Keratinocyte (primary cell): ENCODE results near the gene MBP. TPM values are rescaled to one million over a fixed set of nuclear protein-coding genes. Genes with fewer than 3 reads are reported as not detected.

Source experiments
- DNase-seq: peaks from one replicate; pipeline ENCODE4 v3.0.0-alpha.2; 2011; ENCODE audit warnings: low read depth, missing footprints, low spot score
- FAIRE-seq: peaks from 2 replicates; lab custom pipeline; 2011; peaks lifted over from hg19 to GRCh38; lab: Jason Lieb, UNC
- H2AFZ ChIP-seq: 2 replicates; pipeline ENCODE4 v1.6.0; 2012; ENCODE audit warnings: low read length, control low read depth, inconsistent platforms; ENCODE audit not compliant: control insufficient read depth
- H3K27ac ChIP-seq: 2 replicates; pipeline ENCODE4 v1.5.1; 2011; ENCODE audit warnings: low read length; ENCODE audit not compliant: control insufficient read depth, insufficient read depth
- H3K27me3 ChIP-seq: 3 replicates; pipeline ENCODE4 v1.6.0; 2011; ENCODE audit warnings: low read length; ENCODE audit not compliant: control insufficient read depth, insufficient read depth; ENCODE audit errors: extremely low read depth
- H3K36me3 ChIP-seq, 2 experiments: 2 replicates in 1 of 2; 3 replicates in 1 of 2; pipeline ENCODE4 v1.5.1; 2011; ENCODE audit warnings: low read length in 2 of 2, mild to moderate bottlenecking in 1 of 2; ENCODE audit not compliant: control insufficient read depth in 2 of 2, insufficient read depth in 2 of 2; ENCODE audit errors: extremely low read depth in 1 of 2
- H3K4me1 ChIP-seq: 3 replicates; pipeline ENCODE4 v1.5.1; 2011; ENCODE audit warnings: low read length; ENCODE audit not compliant: control insufficient read depth, insufficient read depth; ENCODE audit errors: extremely low read depth
- H3K4me2 ChIP-seq: 3 replicates; pipeline ENCODE4 v1.6.0; 2011; ENCODE audit warnings: low read depth, low read length; ENCODE audit not compliant: control insufficient read depth, insufficient read depth; ENCODE audit errors: extremely low read depth
- H3K4me3 ChIP-seq, 3 experiments: fragments of 200-600 bp in 1 of 3; sonication (generic) in 1 of 3; 2 replicates in 2 of 3; 3 replicates in 1 of 3; pipeline ENCODE4 v1.5.1; 2011 to 2016; ENCODE audit warnings: low read length in 3 of 3, mild to moderate bottlenecking in 3 of 3, control low read depth in 2 of 3, inconsistent platforms in 1 of 3, low read depth in 1 of 3, mixed read lengths in 1 of 3, mixed run types in 1 of 3, moderate library complexity in 1 of 3; ENCODE audit not compliant: control insufficient read depth in 2 of 3, insufficient read depth in 2 of 3; ENCODE audit errors: extremely low read depth in 1 of 3
- H3K79me2 ChIP-seq: 2 replicates; pipeline ENCODE4 v1.6.0; 2012; ENCODE audit warnings: low read length; ENCODE audit not compliant: control insufficient read depth, insufficient read depth
- H3K9ac ChIP-seq: 3 replicates; pipeline ENCODE4 v1.6.0; 2011; ENCODE audit warnings: low read length; ENCODE audit not compliant: control insufficient read depth, insufficient read depth; ENCODE audit errors: extremely low read depth
- H3K9me1 ChIP-seq: 3 replicates; pipeline ENCODE4 v1.6.0; 2011; ENCODE audit warnings: low read length; ENCODE audit not compliant: control insufficient read depth, insufficient read depth; ENCODE audit errors: extremely low read depth
- H3K9me3 ChIP-seq: 2 replicates; pipeline ENCODE4 v1.5.1; 2012; ENCODE audit warnings: low read depth, low read length; ENCODE audit not compliant: control insufficient read depth
- H4K20me1 ChIP-seq: 3 replicates; pipeline ENCODE4 v1.6.0; 2011; ENCODE audit warnings: low read length; ENCODE audit not compliant: control insufficient read depth, insufficient read depth; ENCODE audit errors: extremely low read depth
- EZH2 ChIP-seq: IDR thresholded peaks from one replicate; pipeline ENCODE4 v1.6.1; 2012; ENCODE audit warnings: inconsistent platforms, mild to moderate bottlenecking, low read length, moderate library complexity
- dilution Hi-C: fragments of 300-500 bp; cut with MboI; formaldehyde crosslinking; loops from one replicate; pipeline ENCODE4 v1.7.0; 2020; ENCODE audit warnings: low sequenced_read_pairs; ENCODE audit not compliant: extremely low pct_ligation_motif_present
- polyA plus RNA-seq, 5 experiments: library from polyadenylated mRNA; depleted of rRNA in 3 of 5; stranded (reverse) in 3 of 5; stranded (forward) in 1 of 5; unstranded in 1 of 5; fragments of >200 nt; gene quantifications; 1 replicate in 1 of 5; 2 replicates in 3 of 5; 3 replicates in 1 of 5; pipeline versions ENCODE4 v1.2.1 to v1.2.3, GENCODE V29; 2011 to 2012; ENCODE audit warnings: missing spikeins in 2 of 5, low read depth in 1 of 5, low replicate concordance in 1 of 5
- TF ChIP-seq, protein P1 (sequence below), 3 experiments: IDR thresholded peaks in 1 of 3; conservative IDR thresholded peaks in 1 of 3; optimal IDR thresholded peaks in 1 of 3; 2 replicates in 2 of 3; 3 replicates in 1 of 3; pipeline versions ENCODE3 to v1.5.1; 2011; ENCODE audit warnings: low read length in 3 of 3, mild to moderate bottlenecking in 3 of 3, moderate library complexity in 2 of 3, control low read depth in 1 of 3, inconsistent platforms in 1 of 3; ENCODE audit not compliant: insufficient read depth in 2 of 3; ENCODE audit errors: extremely low read depth in 1 of 3

The MBP gene
- polyA plus RNA-seq, 1 donor (not counting 4 experiments of a cell fraction or from before 2014, with no cell fraction given), result 38.7 TPM

DNA sequence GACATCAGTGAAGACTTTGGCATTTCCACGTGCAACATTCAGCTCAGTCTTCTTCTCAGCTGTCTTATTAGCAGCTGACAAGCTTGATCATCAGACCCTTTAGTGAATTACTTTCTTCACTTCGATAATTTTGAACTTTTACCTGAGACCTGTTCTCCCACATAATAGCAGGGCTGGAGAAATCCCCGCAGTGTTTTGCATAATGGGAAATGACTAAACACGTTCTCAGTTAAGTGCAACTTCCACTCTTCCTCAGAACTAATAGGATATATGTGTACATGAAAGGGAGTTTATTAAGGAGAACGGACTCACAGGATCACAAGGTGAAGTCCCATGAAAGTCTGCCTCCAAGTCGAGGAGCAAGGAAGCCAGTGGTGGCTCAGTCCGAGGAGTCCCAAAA is 28.8 kb upstream of the MBP start:
- FAIRE-seq (no peak), DNase-seq (no peak)
- Histone ChIP-seq H3K36me3 (no peaks in the 10 kb centered on the region), H3K27ac (peak overlapping the region; percentile 80), H3K4me2 (peak overlapping the region; percentile 52), H2AFZ (peak overlapping the region; percentile 76), H3K9me3 (no peaks in the 10 kb centered on the region), H3K4me1 (peaks cover 27% of the 10 kb centered on the region), H3K27me3 (no peaks in the 10 kb centered on the region), H3K9ac (peak overlapping the region; percentile 22), H3K79me2 (no peaks in the 10 kb centered on the region), H3K9me1 (no peaks in the 10 kb centered on the region), H4K20me1 (no peaks in the 10 kb centered on the region), H3K4me3 (no peak overlapping the region)
- TF ChIP-seq, protein P1, sequence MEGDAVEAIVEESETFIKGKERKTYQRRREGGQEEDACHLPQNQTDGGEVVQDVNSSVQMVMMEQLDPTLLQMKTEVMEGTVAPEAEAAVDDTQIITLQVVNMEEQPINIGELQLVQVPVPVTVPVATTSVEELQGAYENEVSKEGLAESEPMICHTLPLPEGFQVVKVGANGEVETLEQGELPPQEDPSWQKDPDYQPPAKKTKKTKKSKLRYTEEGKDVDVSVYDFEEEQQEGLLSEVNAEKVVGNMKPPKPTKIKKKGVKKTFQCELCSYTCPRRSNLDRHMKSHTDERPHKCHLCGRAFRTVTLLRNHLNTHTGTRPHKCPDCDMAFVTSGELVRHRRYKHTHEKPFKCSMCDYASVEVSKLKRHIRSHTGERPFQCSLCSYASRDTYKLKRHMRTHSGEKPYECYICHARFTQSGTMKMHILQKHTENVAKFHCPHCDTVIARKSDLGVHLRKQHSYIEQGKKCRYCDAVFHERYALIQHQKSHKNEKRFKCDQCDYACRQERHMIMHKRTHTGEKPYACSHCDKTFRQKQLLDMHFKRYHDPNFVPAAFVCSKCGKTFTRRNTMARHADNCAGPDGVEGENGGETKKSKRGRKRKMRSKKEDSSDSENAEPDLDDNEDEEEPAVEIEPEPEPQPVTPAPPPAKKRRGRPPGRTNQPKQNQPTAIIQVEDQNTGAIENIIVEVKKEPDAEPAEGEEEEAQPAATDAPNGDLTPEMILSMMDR (optimal IDR thresholded peaks at IDR 0.05 in 1 of 3, IDR thresholded peaks at IDR 0.05 in 1 of 3, conservative IDR thresholded peaks at IDR 0.05 in 1 of 3; ENCODE audit: extremely low read depth in 1 of 3, insufficient read depth in 2 of 3, low read length in 3 of 3), result no peak
- TF ChIP-seq EZH2, result no peak
- dilution Hi-C loops, result no loop called here

DNA sequence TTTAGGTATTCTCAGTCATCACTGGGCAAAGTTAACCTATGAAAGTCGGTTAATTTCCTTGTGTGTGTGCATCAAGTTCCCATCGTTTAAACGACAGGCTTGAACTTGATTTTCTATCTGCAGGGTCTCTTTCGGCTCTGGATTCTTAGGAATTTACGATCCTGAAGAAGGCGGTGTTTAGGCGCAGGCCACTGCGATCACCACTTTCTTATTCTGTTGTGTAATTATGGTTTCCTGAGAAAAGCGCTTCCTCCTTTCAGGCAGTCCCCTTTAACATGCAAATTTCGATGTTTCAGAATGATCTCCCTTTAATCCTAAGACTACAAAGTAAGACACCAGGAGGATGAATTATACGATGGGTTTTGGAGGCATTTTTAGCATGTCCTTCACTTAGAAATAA is 27.9 kb upstream of the MBP start:
- no peaks in the 10 kb centered on the region for H3K9me1 ChIP-seq
- H3K4me1 ChIP-seq, result peaks cover 22% of the 10 kb centered on the region
- H3K27me3 ChIP-seq, result no peaks in the 10 kb centered on the region
- TF ChIP-seq, protein P1 (optimal IDR thresholded peaks at IDR 0.05 in 1 of 3, IDR thresholded peaks at IDR 0.05 in 1 of 3, conservative IDR thresholded peaks at IDR 0.05 in 1 of 3; ENCODE audit: extremely low read depth in 1 of 3, insufficient read depth in 2 of 3, low read length in 3 of 3), result no peak
- no peak for TF ChIP-seq EZH2
- H3K9me3 ChIP-seq, result no peaks in the 10 kb centered on the region
- FAIRE-seq (no peak), DNase-seq (no peak)
- H3K27ac ChIP-seq, result no peak overlapping the region
- no peaks in the 10 kb centered on the region for H3K79me2 ChIP-seq
- no peak overlapping the region for H2AFZ ChIP-seq
- H3K9ac ChIP-seq, result no peak overlapping the region
- H3K4me2 ChIP-seq, result no peak overlapping the region
- no peak overlapping the region for H3K4me3 ChIP-seq
- no peaks in the 10 kb centered on the region for H3K36me3 ChIP-seq
- dilution Hi-C loops, result no loop called here
- H4K20me1 ChIP-seq, result no peaks in the 10 kb centered on the region
